AG09309 (cell line): ENCODE measurements around the gene SAMD4A.

Experiments used
- DNase-seq: peaks from one replicate; pipeline ENCODE4 v3.0.0-alpha.2; 2010; ENCODE audit warnings: low read depth
- H3K4me3 ChIP-seq: 2 replicates; pipeline ENCODE4 v1.5.1; 2011; ENCODE audit warnings: mild to moderate bottlenecking, low read depth, low read length, moderate library complexity; ENCODE audit not compliant: control insufficient read depth
- CTCF ChIP-seq: IDR thresholded peaks from 2 replicates; pipeline ENCODE4 v1.5.1; 2011; ENCODE audit warnings: mild to moderate bottlenecking, low read depth, low read length, inconsistent platforms; ENCODE audit not compliant: insufficient read depth, control insufficient read depth; ENCODE audit errors: missing control alignments

Gene SAMD4A

GRCh38 chr14:54654605-54655004, 87.7 kb downstream of the SAMD4A start:
- DNase-seq = no peak
- H3K4me3 ChIP-seq = no peak overlapping the region
- no peak for TF ChIP-seq CTCF

GRCh38 chr14:54658836-54659235, 91.9 kb downstream of the SAMD4A start:
- no peak overlapping the region for H3K4me3 ChIP-seq
- no peak for TF ChIP-seq CTCF
- no peak for DNase-seq

GRCh38 chr14:54659365-54659764, 92.4 kb downstream of the SAMD4A start:
- H3K4me3 ChIP-seq = no peak overlapping the region
- no peak for DNase-seq
- TF ChIP-seq CTCF = no peak

GRCh38 chr14:54660604-54661111, 93.7 kb downstream of the SAMD4A start:
- TF ChIP-seq CTCF = no peak
- no peak for DNase-seq
- no peak overlapping the region for H3K4me3 ChIP-seq

GRCh38 chr14:54662491-54663133, 95.7 kb downstream of the SAMD4A start:
- H3K4me3 ChIP-seq = no peak overlapping the region
- DNase-seq = no peak
- TF ChIP-seq CTCF = no peak

- no peak for TF ChIP-seq CTCF
- H3K4me3 ChIP-seq = no peak overlapping the region
- DNase-seq = no peak
These were observed 98.0 kb downstream of the SAMD4A start for GRCh38 chr14:54664961-54665360.
